IMR-90 (cell line): ENCODE data around the gene OVOL3. TPM values are rescaled to one million over a fixed set of nuclear protein-coding genes. Genes with fewer than 3 reads are reported as not detected.

Experiments
- ATAC-seq: fragments of 200-7000 bp; cut with Tn5 transposase; 2 replicates; pipeline ENCODE4 v1.9.1; 2020; ENCODE audit warnings: low read depth, mild to moderate bottlenecking, moderate library complexity
- BruUV-seq: library from RNA; stranded (reverse); fragments of 400-500 nt; replicated peaks from 2 replicates; lab custom pipeline; 2021; lab: Mats Ljungman, UMichigan
- CTCF ChIA-PET: fragments of 300-600 bp; formaldehyde crosslinking; extraction: SDS; loops from one replicate; lab custom pipeline; 2021; ENCODE audit warnings: antibody characterized with exemption; lab: Yijun Ruan, JAX
- POLR2A ChIA-PET: fragments of 300-600 bp; sonication (Branson Sonifier 250); formaldehyde crosslinking; loops from one replicate; lab custom pipeline; 2022; ENCODE audit warnings: antibody characterized with exemption; ENCODE audit not compliant: unreplicated experiment; lab: Charles Lee
- DNase-seq: peaks from one replicate; pipeline ENCODE4 v3.0.0; 2013
- H2AFZ ChIP-seq: replicated peaks from 2 replicates; pipeline ENCODE3; 2013; ENCODE audit warnings: low read length, mild to moderate bottlenecking; ENCODE audit not compliant: poor library complexity
- H2AK5ac ChIP-seq: 2 replicates; pipeline ENCODE4 v1.6.1; 2013; ENCODE audit warnings: low read depth, low read length, inconsistent platforms
- H2AK9ac ChIP-seq: replicated peaks from 2 replicates; pipeline ENCODE3; 2013; ENCODE audit warnings: mild to moderate bottlenecking, low read depth, low read length, moderate library complexity; ENCODE audit not compliant: poor library complexity
- H2BK120ac ChIP-seq: 2 replicates; pipeline ENCODE4 v1.6.1; 2013; ENCODE audit warnings: low read depth, low read length, inconsistent platforms
- H2BK15ac ChIP-seq: 3 replicates; pipeline ENCODE4 v1.6.1; 2013; ENCODE audit warnings: low read depth, low read length, inconsistent platforms
- H2BK20ac ChIP-seq: 2 replicates; pipeline ENCODE4 v1.6.1; 2013; ENCODE audit warnings: low read depth, mild to moderate bottlenecking, inconsistent platforms, low read length, moderate library complexity
- H2BK5ac ChIP-seq: 2 replicates; pipeline ENCODE4 v1.6.1; 2013; ENCODE audit warnings: mild to moderate bottlenecking, low read depth, low read length, inconsistent platforms; ENCODE audit not compliant: poor library complexity, severe bottlenecking
- H3K14ac ChIP-seq: replicated peaks from 2 replicates; pipeline ENCODE4 v1.6.1; 2013; ENCODE audit warnings: low read depth, low read length, inconsistent platforms
- H3K18ac ChIP-seq: 2 replicates; pipeline ENCODE4 v1.6.1; 2013; ENCODE audit warnings: low read depth, low read length, control low read depth
- H3K23ac ChIP-seq: 2 replicates; pipeline ENCODE4 v1.6.1; 2013; ENCODE audit warnings: low read depth, low read length, inconsistent platforms
- H3K27ac ChIP-seq: 2 replicates; pipeline ENCODE4 v1.5.1; 2013; ENCODE audit warnings: mild to moderate bottlenecking, control low read depth, low read length; ENCODE audit not compliant: insufficient read depth
- H3K27me3 ChIP-seq: 2 replicates; pipeline ENCODE4 v1.6.1; 2013; ENCODE audit warnings: low read length; ENCODE audit not compliant: control insufficient read depth, insufficient read depth
- H3K36me3 ChIP-seq: 2 replicates; pipeline ENCODE4 v1.6.1; 2013; ENCODE audit warnings: low read length, mixed read lengths; ENCODE audit not compliant: control insufficient read depth, insufficient read depth
- H3K4ac ChIP-seq: 2 replicates; pipeline ENCODE4 v1.6.1; 2013; ENCODE audit warnings: low read depth, low read length, inconsistent platforms
- H3K4me1 ChIP-seq: 2 replicates; pipeline ENCODE4 v1.6.1; 2013; ENCODE audit warnings: low read length, mixed read lengths; ENCODE audit not compliant: control insufficient read depth, insufficient read depth
- H3K4me2 ChIP-seq: 2 replicates; pipeline ENCODE4 v1.6.1; 2013; ENCODE audit warnings: low read depth, mild to moderate bottlenecking, control low read depth, low read length, moderate library complexity
- H3K4me3 ChIP-seq: 2 replicates; pipeline ENCODE4 v1.5.1; 2013; ENCODE audit warnings: low read depth, mild to moderate bottlenecking, control low read depth, low read length, moderate library complexity; ENCODE audit not compliant: insufficient read depth
- H3K56ac ChIP-seq: 2 replicates; pipeline ENCODE4 v1.6.1; 2013; ENCODE audit warnings: low read length, inconsistent platforms; ENCODE audit not compliant: insufficient read depth; ENCODE audit errors: extremely low read depth
- H3K79me1 ChIP-seq, 2 experiments: 2 replicates each; pipeline ENCODE4 v1.6.1; 2013; ENCODE audit warnings: low read length in 2 of 2, inconsistent platforms in 1 of 2, low read depth in 1 of 2
- H3K9ac ChIP-seq: 2 replicates; pipeline ENCODE4 v1.6.1; 2013; ENCODE audit warnings: low read depth, low read length, control low read depth
- H3K9me1 ChIP-seq: 2 replicates; pipeline ENCODE4 v1.6.1; 2013; ENCODE audit warnings: low read length, inconsistent platforms; ENCODE audit not compliant: insufficient read depth
- H3K9me3 ChIP-seq: 2 replicates; pipeline ENCODE4 v1.6.1; 2013; ENCODE audit warnings: low read length; ENCODE audit not compliant: control insufficient read depth, insufficient read depth
- H4K20me1 ChIP-seq: 2 replicates; pipeline ENCODE4 v1.6.1; 2013; ENCODE audit warnings: low read length, inconsistent platforms; ENCODE audit not compliant: insufficient read depth
- H4K5ac ChIP-seq: 2 replicates; pipeline ENCODE4 v1.6.1; 2013; ENCODE audit warnings: mild to moderate bottlenecking, low read depth, low read length, control low read depth
- H4K8ac ChIP-seq, 2 experiments: 2 replicates each; pipeline ENCODE4 v1.6.1; 2013; ENCODE audit warnings: low read depth in 2 of 2, low read length in 2 of 2, control low read depth in 1 of 2, inconsistent platforms in 1 of 2
- H4K91ac ChIP-seq: 2 replicates; pipeline ENCODE4 v1.6.1; 2013; ENCODE audit warnings: low read depth, low read length, inconsistent platforms; ENCODE audit not compliant: insufficient read depth
- BHLHE40 ChIP-seq: fragments of 150-350 bp; IDR thresholded peaks from 2 replicates; pipeline ENCODE4 v1.6.1; 2016; ENCODE audit warnings: mild to moderate bottlenecking, low read depth, low read length
- CEBPB ChIP-seq: IDR thresholded peaks from 2 replicates; pipeline ENCODE4 v1.6.1; 2012; ENCODE audit warnings: low read depth, low read length, improper control_type of control experiment
- CHD1 ChIP-seq: IDR thresholded peaks from 2 replicates; pipeline ENCODE4 v1.6.1; 2012; ENCODE audit warnings: low read depth, low read length, improper control_type of control experiment
- CTCF ChIP-seq: conservative IDR thresholded peaks from 2 replicates; pipeline ENCODE4 v1.5.1; 2012; ENCODE audit warnings: mild to moderate bottlenecking, low read depth, low read length, improper control_type of control experiment
- ELK1 ChIP-seq: fragments of 150-350 bp; IDR thresholded peaks from 2 replicates; pipeline ENCODE4 v1.6.1; 2016; ENCODE audit warnings: low read depth, mild to moderate bottlenecking, low read length, moderate library complexity, borderline replicate concordance
- FOS ChIP-seq: fragments of 150-350 bp; IDR thresholded peaks from 2 replicates; pipeline ENCODE4 v1.6.1; 2016; ENCODE audit warnings: low read depth, low read length
- MAFK ChIP-seq: IDR thresholded peaks from 2 replicates; pipeline ENCODE4 v1.6.1; 2012; ENCODE audit warnings: low read depth, low read length, improper control_type of control experiment
- MXI1 ChIP-seq: IDR thresholded peaks from 2 replicates; pipeline ENCODE4 v1.6.1; 2012; ENCODE audit warnings: low read depth, mild to moderate bottlenecking, low read length, moderate library complexity, borderline replicate concordance
- NFE2L2 ChIP-seq: fragments of 150-350 bp; IDR thresholded peaks from 2 replicates; pipeline ENCODE4 v1.6.1; 2016; ENCODE audit warnings: low read depth, mild to moderate bottlenecking, low read length
- POLR2A ChIP-seq: IDR thresholded peaks from 2 replicates; pipeline ENCODE4 v1.6.1; 2012; ENCODE audit warnings: mild to moderate bottlenecking, low read depth, low read length
- RAD21 ChIP-seq: IDR thresholded peaks from 2 replicates; pipeline ENCODE4 v1.6.1; 2012; ENCODE audit warnings: low read length, improper control_type of control experiment
- RFX5 ChIP-seq: IDR thresholded peaks from 2 replicates; pipeline ENCODE4 v1.8.0; 2012; ENCODE audit warnings: low read depth, mild to moderate bottlenecking, low read length, moderate library complexity
- SMC3 ChIP-seq: fragments of 150-350 bp; IDR thresholded peaks from 2 replicates; pipeline ENCODE4 v1.6.1; 2016; ENCODE audit warnings: low read depth, mild to moderate bottlenecking, antibody characterized with exemption, low read length, moderate library complexity
- USF2 ChIP-seq: fragments of 150-350 bp; IDR thresholded peaks from 2 replicates; pipeline ENCODE4 v1.6.1; 2017; ENCODE audit warnings: mild to moderate bottlenecking, antibody characterized with exemption, low read length, low read depth
- WGBS, 2 experiments: methylation state at CpG; one replicate each; pipeline versions ENCODE4 v1.1.5 to v1.1.7; 2013; ENCODE audit warnings: missing lambda C conversion rate in 2 of 2; ENCODE audit not compliant: insufficient read length in 1 of 2; ENCODE audit errors: extremely low coverage in 2 of 2; 5-methylcytosine and 5-hydroxymethylcytosine counted together
- dilution Hi-C: fragments of 300-500 bp; cut with HindIII; formaldehyde crosslinking; loops from one replicate; pipeline ENCODE4 v1.14.3; 2018; ENCODE audit warnings: low sequenced_read_pairs; ENCODE audit not compliant: unreplicated experiment
- in situ Hi-C: fragments of 300-500 bp; cut with MboI; formaldehyde crosslinking; loops from 3 replicates; pipeline ENCODE4 v1.14.3; 2019; ENCODE audit warnings: low sequenced_read_pairs, inconsistent platforms, mixed read lengths
- intact Hi-C: fragments of 100-400 bp; cut with micrococcal nuclease; formaldehyde crosslinking; loops from 2 replicates; pipeline ENCODE4 v1.10.0; 2022
- polyA plus RNA-seq, 3 experiments: library from polyadenylated mRNA; depleted of rRNA; stranded (reverse); fragments of >200 nt; gene quantifications; 2 replicates each; pipeline ENCODE4 v1.2.3, GENCODE V29; 2012; ENCODE audit warnings: low replicate concordance in 1 of 3
- total RNA-seq: library from RNA; depleted of rRNA; stranded (reverse); fragments of >200 nt; gene quantifications from 2 replicates; pipeline ENCODE4 v1.2.3, GENCODE V29; 2012

OVOL3 gene
- total and polyA plus RNA-seq, 2 of the 4 experiments (the other 2 are of a cell fraction): not detected

- peak within 1 kb of the TSS; percentile 35; the same call in 1 of the 2 replicates for H3K4me2 ChIP-seq
- peak within 1 kb of the TSS in 1 of 2 experiments; percentile 13; a peak in 2 of 4 replicates for H4K8ac ChIP-seq
- peaks cover 6% of the 10 kb centered on the region; the same call in 1 of the 2 replicates for H3K4me1 ChIP-seq
- no peak within 1 kb of the TSS for H2BK20ac ChIP-seq
- H2BK5ac ChIP-seq: no peak within 1 kb of the TSS
- H3K23ac ChIP-seq: no peak within 1 kb of the TSS; the same call in 1 of the 2 replicates
- peaks cover 4 to 28% of the 10 kb centered on the region in 2 experiments; a peak in 2 of 4 replicates for H3K79me1 ChIP-seq
- ChIA-PET CTCF (interaction anchor here (0.7 to 0.9 kb wide), 3 partner anchors 17 to 75 kb away, joined by 4 to 6 read pairs (median 4); no protein-coding TSS in a partner anchor), POLR2A (no interaction called here)
- H3K9ac ChIP-seq: no peak within 1 kb of the TSS
- no peak within 1 kb of the TSS for H2AK5ac ChIP-seq
- peak; percentile 13 for DNase-seq
- no peak within 1 kb of the TSS for H3K56ac ChIP-seq
- no peak within 1 kb of the TSS for H2BK120ac ChIP-seq
- no peaks in the 10 kb centered on the region for H3K27me3 ChIP-seq
- dilution Hi-C loops (no loop called here), in situ Hi-C loops (no loop called here), intact Hi-C loops (no loop called here)
- H3K27ac ChIP-seq: no peak within 1 kb of the TSS
- H3K9me1 ChIP-seq: no peaks in the 10 kb centered on the region; the same call in 1 of the 2 replicates
- peak; percentile 40 for ATAC-seq
- no peak within 1 kb of the TSS; the same call in 1 of the 2 replicates for H4K5ac ChIP-seq
- peak within 1 kb of the TSS; percentile 77 for H2AFZ ChIP-seq
- H4K20me1 ChIP-seq: peaks cover 10% of the 10 kb centered on the region
- no peak within 1 kb of the TSS for H3K14ac ChIP-seq
- WGBS, 2 experiments: 28% methylated on average over 5 of the region's 40 CpGs; no CpG with 5 or more reads in 1 of the 2 experiments
- 0 out of 2 replicates have a peak within 1 kb of the TSS, but pooled peaks have one; percentile 1 for H3K4me3 ChIP-seq
- H3K9me3 ChIP-seq: no peaks in the 10 kb centered on the region
- H3K4ac ChIP-seq: peak within 1 kb of the TSS; percentile 27; the same call in 1 of the 2 replicates
- H2AK9ac ChIP-seq: peak within 1 kb of the TSS; percentile 87
- peaks cover 29% of the 10 kb centered on the region for H3K36me3 ChIP-seq
- no peak within 1 kb of the TSS for H2BK15ac ChIP-seq
- H3K18ac ChIP-seq: no peak within 1 kb of the TSS
- no peak within 1 kb of the TSS for H4K91ac ChIP-seq
- no TSS peak for BruUV-seq
- TF ChIP-seq CEBPB (no peak), MXI1 (no peak), ELK1 (no peak), POLR2A (no peak), NFE2L2 (no peak), RAD21 (no peak), CTCF (no peak), USF2 (no peak), SMC3 (no peak), RFX5 (no peak), MAFK (no peak), BHLHE40 (no peak), CHD1 (no peak), FOS (no peak)
Measured at GRCh38 chr19:36152352-36153091, 41.6 kb downstream of the OVOL3 start, which contains the start of gene COX7A1. Gene COX7A1 (minus strand): TSS chr19:36152447. CDS start chr19:36152407, 40 bp downstream.
